Thyroid gland (tissue), 4 donors: ENCODE data around the gene CCDC88B. TPM values are rescaled to one million over a fixed set of nuclear protein-coding genes. Genes with fewer than 3 reads are reported as not detected.

ENCODE experiments used
- DNase-seq, 2 donors: peaks; one replicate each; pipeline ENCODE4 v3.0.0-alpha.2; 2019
- H3K27ac ChIP-seq, 3 donors: fragments of 200-600 bp; sonication (generic); 1 replicate in 2 of 3; 2 replicates in 1 of 3; pipeline ENCODE4 v1.5.1; 2016 to 2019; ENCODE audit warnings: mild to moderate bottlenecking in 1 of 3, moderate library complexity in 1 of 3
- H3K27me3 ChIP-seq: fragments of 200-600 bp; sonication (generic); one replicate; pipeline ENCODE4 v1.5.1; 2019
- H3K36me3 ChIP-seq, 2 donors: fragments of 200-600 bp; sonication (generic); one replicate each; pipeline ENCODE4 v1.5.1; 2016 to 2019
- H3K4me1 ChIP-seq, 2 donors: fragments of 200-600 bp; sonication (generic); one replicate each; pipeline ENCODE4 v1.5.1; 2017 to 2019
- H3K4me3 ChIP-seq, 3 donors: fragments of 200-600 bp; sonication (generic); replicated peaks in 1 of 3; 1 replicate in 2 of 3; 2 replicates in 1 of 3; pipeline ENCODE4 v1.5.1; 2016; ENCODE audit warnings: mild to moderate bottlenecking in 1 of 3
- H3K9me3 ChIP-seq: fragments of 200-600 bp; sonication (generic); one replicate; pipeline ENCODE4 v1.5.1; 2017
- CTCF ChIP-seq, 6 experiments: fragments of 200-600 bp in 3 of 6; fragments of 450-650 bp in 3 of 6; sonication (generic) in 3 of 6; IDR thresholded peaks; one replicate each; pipeline ENCODE4 v1.5.1; 2016 to 2019; ENCODE audit warnings: antibody characterized with exemption in 6 of 6, mild to moderate bottlenecking in 2 of 6, inconsistent platforms in 1 of 6, moderate library complexity in 1 of 6
- POLR2A ChIP-seq, 2 donors: fragments of 450-650 bp; IDR thresholded peaks; one replicate each; pipeline ENCODE4 v1.6.1; 2017; ENCODE audit warnings: antibody characterized with exemption in 2 of 2, mild to moderate bottlenecking in 2 of 2, moderate library complexity in 1 of 2
- WGBS, 2 donors: methylation state at CpG; one replicate each; pipeline ENCODE4 v1.1.5; 2017; 5-methylcytosine and 5-hydroxymethylcytosine counted together
- intact Hi-C: fragments of 100-400 bp; cut with DNase I; formaldehyde crosslinking; loops from one replicate; pipeline ENCODE4 v1.15.1; 2023
- total RNA-seq, 4 donors: library from RNA; depleted of rRNA; stranded (reverse); fragments of >200 nt; gene quantifications; one replicate each; pipeline ENCODE4 v1.2.3, GENCODE V29; 2016

Gene CCDC88B
- total RNA-seq, 4 donors from 2014 or later, result 2.8 to 7.0 (median 3.6) TPM

DNA sequence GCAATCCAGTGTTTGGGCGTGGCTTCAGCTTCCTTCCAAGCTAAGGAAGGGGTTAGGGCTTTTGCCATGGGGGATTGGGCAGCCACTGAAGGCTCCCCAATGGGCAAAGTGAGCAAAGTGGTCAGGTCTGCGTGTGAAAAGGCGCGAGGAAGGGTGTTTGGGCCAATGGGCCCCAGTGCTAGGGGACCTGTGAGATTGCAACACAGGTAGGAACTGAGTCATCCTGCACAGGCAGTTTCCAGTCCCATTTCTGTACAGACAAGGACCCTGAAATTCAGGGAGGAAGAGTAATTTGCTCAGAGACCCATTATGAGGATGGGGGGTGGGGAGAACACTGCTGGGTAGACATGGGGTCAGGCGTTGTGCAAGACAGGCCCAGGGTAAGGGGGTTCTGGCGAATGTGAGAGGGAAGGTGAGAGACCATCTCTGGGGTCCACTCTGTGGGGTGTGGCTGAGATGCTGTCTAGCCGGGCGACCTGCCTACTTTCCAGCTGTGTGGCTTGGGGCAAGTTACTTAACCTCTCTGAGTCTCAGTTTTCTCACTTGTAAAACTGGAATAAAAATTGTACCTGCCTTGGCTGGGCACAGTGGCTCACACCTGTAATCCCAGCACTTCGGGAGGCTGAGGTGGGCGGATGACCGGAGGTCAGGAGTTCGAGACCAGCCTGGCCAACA is 7.3 kb downstream of the CCDC88B start:
- TF ChIP-seq POLR2A (IDR thresholded peaks at IDR 0.05) (no peak), CTCF (IDR thresholded peaks at IDR 0.05) (no peak)
- Histone ChIP-seq H3K4me1 (peaks cover 0 to 8% of the 10 kb centered on the region in 2 donors), H3K27ac (no peak overlapping the region), H3K9me3 (no peaks in the 10 kb centered on the region), H3K4me3 (no peak overlapping the region), H3K27me3 (no peaks in the 10 kb centered on the region), H3K36me3 (no peaks in the 10 kb centered on the region)
- WGBS, 2 donors, result 82 to 89% methylated on average over 10 to 12 of the region's 12 CpGs
- intact Hi-C loops, result no loop called here
- no peak for DNase-seq

DNA sequence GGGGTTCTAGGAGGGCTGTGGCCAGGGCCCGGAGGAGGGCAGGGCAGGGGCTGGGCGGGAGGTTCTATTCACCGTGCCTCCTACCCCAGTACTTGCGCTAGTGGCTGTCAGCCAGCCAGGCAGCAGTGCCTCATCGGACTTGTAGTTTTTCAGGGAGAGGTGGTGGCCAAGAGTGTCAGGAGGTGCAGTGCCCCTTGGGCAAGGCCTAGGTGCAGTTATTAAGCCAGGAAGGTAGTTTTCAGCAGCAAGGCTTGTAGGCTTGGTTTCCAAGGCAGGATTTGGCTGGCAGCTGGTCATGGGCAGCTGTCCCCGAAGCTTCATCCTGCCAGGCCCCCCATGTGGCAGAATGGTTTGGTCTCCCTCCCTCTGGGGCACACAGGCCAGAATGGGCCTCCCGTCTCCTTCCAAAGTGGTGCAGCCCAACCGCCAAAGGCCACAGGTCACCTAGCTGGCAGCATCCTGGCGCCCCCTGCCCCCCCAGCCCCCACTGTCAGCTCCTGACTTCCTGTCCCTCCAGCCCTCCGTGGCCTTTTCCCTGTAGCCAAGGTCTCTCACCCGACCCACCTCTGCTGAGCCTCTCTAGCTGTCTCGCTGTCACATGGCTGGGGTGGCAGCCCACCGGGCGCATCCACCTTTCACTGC is 8.5 kb downstream of the CCDC88B start:
- H3K27me3 ChIP-seq, result no peaks in the 10 kb centered on the region
- no peaks in the 10 kb centered on the region for H3K9me3 ChIP-seq
- intact Hi-C loops, result no loop called here
- TF ChIP-seq POLR2A (IDR thresholded peaks at IDR 0.05) (no peak), CTCF (IDR thresholded peaks at IDR 0.05) (no peak)
- H3K4me1 ChIP-seq, result no peaks in the 10 kb centered on the region
- no peak overlapping the region for H3K4me3 ChIP-seq
- WGBS, 2 donors, result 66 to 75% methylated on average over 8 to 11 of the region's 14 CpGs
- H3K27ac ChIP-seq, result no peak overlapping the region
- H3K36me3 ChIP-seq, result no peaks in the 10 kb centered on the region
- no peak for DNase-seq

DNA sequence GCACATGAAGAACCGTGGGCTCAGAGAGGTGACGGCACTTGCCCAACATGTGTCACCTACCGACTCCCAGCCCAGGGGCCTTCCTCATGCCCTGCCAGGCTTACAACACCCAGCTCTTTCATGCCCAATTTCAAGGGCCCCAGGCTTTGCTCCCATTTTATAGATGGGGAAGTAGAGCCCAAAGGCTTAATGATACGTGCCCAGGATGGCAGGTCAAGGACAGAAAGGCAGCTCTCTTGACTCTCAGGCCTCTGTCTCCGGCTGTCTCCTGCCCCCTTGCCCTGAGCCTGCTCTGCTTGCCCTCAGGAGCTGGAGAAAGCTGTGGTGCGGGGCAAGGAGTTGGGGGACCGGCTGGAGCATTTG is 9.0 kb downstream of the CCDC88B start:
- intact Hi-C loops, result no loop called here
- Histone ChIP-seq H3K4me3 (no peak overlapping the region), H3K4me1 (no peaks in the 10 kb centered on the region), H3K27ac (no peak overlapping the region), H3K27me3 (no peaks in the 10 kb centered on the region), H3K9me3 (no peaks in the 10 kb centered on the region), H3K36me3 (no peaks in the 10 kb centered on the region)
- TF ChIP-seq CTCF (IDR thresholded peaks at IDR 0.05) (no peak), POLR2A (IDR thresholded peaks at IDR 0.05) (no peak)
- 85 to 92% methylated on average over 7 of the region's 7 CpGs for WGBS, 2 donors
- no peak for DNase-seq

DNA sequence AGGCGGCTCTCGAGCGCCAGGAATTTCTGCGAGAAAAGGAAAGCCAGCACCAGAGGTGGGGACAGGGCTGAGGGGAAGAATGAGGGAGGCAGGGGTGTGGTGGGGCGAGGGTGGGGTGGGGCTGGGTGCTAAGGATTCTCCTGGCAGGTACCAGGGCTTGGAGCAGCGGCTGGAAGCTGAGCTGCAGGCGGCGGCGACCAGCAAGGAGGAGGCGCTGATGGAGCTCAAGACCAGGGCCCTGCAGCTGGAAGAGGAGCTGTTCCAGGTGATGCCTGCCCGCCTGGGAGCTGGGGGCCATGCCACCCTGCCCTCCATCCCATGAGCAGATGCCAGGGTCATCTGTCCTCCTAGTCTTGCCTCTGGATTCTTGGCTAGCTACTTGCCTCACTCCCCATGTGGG is 9.4 kb downstream of the CCDC88B start:
- Histone ChIP-seq H3K4me3 (no peak overlapping the region), H3K27ac (no peak overlapping the region), H3K27me3 (no peaks in the 10 kb centered on the region), H3K4me1 (no peaks in the 10 kb centered on the region), H3K9me3 (no peaks in the 10 kb centered on the region), H3K36me3 (no peaks in the 10 kb centered on the region)
- intact Hi-C loops, result no loop called here
- DNase-seq, result no peak
- TF ChIP-seq CTCF (IDR thresholded peaks at IDR 0.05) (no peak), POLR2A (IDR thresholded peaks at IDR 0.05) (no peak)
- 73 to 90% methylated on average over 10 to 11 of the region's 11 CpGs for WGBS, 2 donors

- H3K9me3 ChIP-seq, result no peaks in the 10 kb centered on the region
- H3K27ac ChIP-seq, result no peak overlapping the region
- no peaks in the 10 kb centered on the region for H3K27me3 ChIP-seq
- WGBS, 2 donors, result 89 to 93% methylated on average over 11 to 13 of the region's 18 CpGs
- TF ChIP-seq POLR2A (IDR thresholded peaks at IDR 0.05), result no peak
- TF ChIP-seq CTCF (IDR thresholded peaks at IDR 0.05), result no peak
- no peaks in the 10 kb centered on the region for H3K36me3 ChIP-seq
- DNase-seq, result no peak
- no peak overlapping the region for H3K4me3 ChIP-seq
- H3K4me1 ChIP-seq, result peaks cover 0 to 8% of the 10 kb centered on the region in 2 donors
- intact Hi-C loops, result no loop called here
These were observed 11.2 kb downstream of the CCDC88B start for GRCh38 chr11:64351136-64351631.
